Upper lobe of left lung (tissue), 6 donors: ENCODE data around the gene SAA4. TPM values are rescaled to one million over a fixed set of nuclear protein-coding genes. Genes with fewer than 3 reads are reported as not detected.
A peak's percentile ranks its signal among the peaks of the same experiment; 100 is the strongest.
"Not testable (repeated sequence)": the region's sequence is repeated elsewhere in the genome, so short reads cannot be mapped to it uniquely, and the experiment has no call there.

Experiments used
- ATAC-seq, 2 donors: fragments of 200-7000 bp; cut with Tn5 transposase; one replicate each; pipeline ENCODE4 v1.9.1; 2022; ENCODE audit warnings: mild to moderate bottlenecking in 2 of 2, moderate library complexity in 2 of 2; ENCODE audit not compliant: low FRiP score in 2 of 2
- DNase-seq, 2 donors: peaks; one replicate each; pipeline ENCODE4 v3.0.0-alpha.2; 2019 to 2020
- H3K27ac ChIP-seq, 4 donors: fragments of 200-600 bp; sonication (generic); one replicate each; pipeline ENCODE4 v1.5.1; 2016 to 2019
- H3K27me3 ChIP-seq, 4 donors: fragments of 200-600 bp; sonication (generic); one replicate each; pipeline ENCODE4 v1.5.1; 2017 to 2019
- H3K36me3 ChIP-seq, 4 donors: fragments of 200-600 bp; sonication (generic); one replicate each; pipeline ENCODE4 v1.5.1; 2016 to 2019
- H3K4me1 ChIP-seq, 4 donors: fragments of 200-600 bp; sonication (generic); one replicate each; pipeline ENCODE4 v1.5.1; 2018 to 2019
- H3K4me3 ChIP-seq, 4 donors: fragments of 200-600 bp; sonication (generic); one replicate each; pipeline ENCODE4 v1.5.1; 2017 to 2019; ENCODE audit warnings: mild to moderate bottlenecking in 2 of 4, moderate library complexity in 1 of 4
- H3K9me3 ChIP-seq, 4 donors: fragments of 200-600 bp; sonication (generic); one replicate each; pipeline ENCODE4 v1.5.1; 2018 to 2019
- EP300 ChIP-seq, 4 donors: sonication (generic); formaldehyde crosslinking; IDR thresholded peaks; one replicate each; pipeline ENCODE4 v1.5.1; 2017; ENCODE audit warnings: antibody characterized with exemption in 4 of 4, control low read depth in 2 of 4
- POLR2A ChIP-seq, 4 donors: fragments of 450-650 bp; IDR thresholded peaks; one replicate each; pipeline ENCODE4 v1.5.1; 2016 to 2017; ENCODE audit warnings: antibody characterized with exemption in 4 of 4, mild to moderate bottlenecking in 2 of 4
- POLR2AphosphoS5 ChIP-seq, 2 donors: sonication (generic); formaldehyde crosslinking; IDR thresholded peaks; one replicate each; pipeline ENCODE4 v1.5.1; 2017; ENCODE audit warnings: antibody characterized with exemption in 2 of 2
- WGBS, 2 donors: methylation state at CpG; one replicate each; pipeline ENCODE4 v1.1.5; 2017 to 2018; 5-methylcytosine and 5-hydroxymethylcytosine counted together
- total RNA-seq, 6 donors: library from RNA; depleted of rRNA in 4 of 6; stranded (reverse); fragments of >200 nt in 4 of 6; gene quantifications; one replicate each; pipeline versions ENCODE4 v1.1.0 to v1.2.1, GENCODE V29; 2016 to 2021
- TF ChIP-seq, protein P1 (sequence below), 6 experiments: fragments of 450-650 bp in 4 of 6; fragments of 200-600 bp in 2 of 6; sonication (generic) in 2 of 6; IDR thresholded peaks; one replicate each; pipeline ENCODE4 v1.5.1; 2016 to 2019; ENCODE audit warnings: antibody characterized with exemption in 6 of 6
- donor health status: DM: no; HTN: no; CAD: no; lungs with moderate emphysema.
- donor health status: DM: no; HTN: yes; CAD: no; lungs with severe emphysema.

The SAA4 gene
- total RNA-seq, 6 donors from 2014 or later: 0.72 TPM; not detected in 5

GRCh38 chr11:18203723-18204122 is 32.9 kb downstream of the SAA4 start:
- Histone ChIP-seq H3K4me1 (no peaks in the 10 kb centered on the region), H3K4me3 (no peak overlapping the region), H3K27me3 (no peaks in the 10 kb centered on the region), H3K36me3 (no peaks in the 10 kb centered on the region), H3K27ac (no peak overlapping the region), H3K9me3 (no peaks in the 10 kb centered on the region)
- peak; percentile 40 to 61 for ATAC-seq
- DNase-seq: no peak
- TF ChIP-seq POLR2A (IDR thresholded peaks at IDR 0.05) (no peak), POLR2AphosphoS5 (IDR thresholded peaks at IDR 0.05) (no peak), EP300 (IDR thresholded peaks at IDR 0.05) (no peak)
- TF ChIP-seq, protein P1, sequence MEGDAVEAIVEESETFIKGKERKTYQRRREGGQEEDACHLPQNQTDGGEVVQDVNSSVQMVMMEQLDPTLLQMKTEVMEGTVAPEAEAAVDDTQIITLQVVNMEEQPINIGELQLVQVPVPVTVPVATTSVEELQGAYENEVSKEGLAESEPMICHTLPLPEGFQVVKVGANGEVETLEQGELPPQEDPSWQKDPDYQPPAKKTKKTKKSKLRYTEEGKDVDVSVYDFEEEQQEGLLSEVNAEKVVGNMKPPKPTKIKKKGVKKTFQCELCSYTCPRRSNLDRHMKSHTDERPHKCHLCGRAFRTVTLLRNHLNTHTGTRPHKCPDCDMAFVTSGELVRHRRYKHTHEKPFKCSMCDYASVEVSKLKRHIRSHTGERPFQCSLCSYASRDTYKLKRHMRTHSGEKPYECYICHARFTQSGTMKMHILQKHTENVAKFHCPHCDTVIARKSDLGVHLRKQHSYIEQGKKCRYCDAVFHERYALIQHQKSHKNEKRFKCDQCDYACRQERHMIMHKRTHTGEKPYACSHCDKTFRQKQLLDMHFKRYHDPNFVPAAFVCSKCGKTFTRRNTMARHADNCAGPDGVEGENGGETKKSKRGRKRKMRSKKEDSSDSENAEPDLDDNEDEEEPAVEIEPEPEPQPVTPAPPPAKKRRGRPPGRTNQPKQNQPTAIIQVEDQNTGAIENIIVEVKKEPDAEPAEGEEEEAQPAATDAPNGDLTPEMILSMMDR (IDR thresholded peaks at IDR 0.05): peak in 3 of 6 experiments; percentile 19 to 21 (median 20)
- 9 to 14% methylated on average over 5 to 6 of the region's 6 CpGs for WGBS, 2 donors

GRCh38 chr11:18197738-18198137 is 38.9 kb downstream of the SAA4 start:
- not testable (repeated sequence) for ATAC-seq, H3K27ac ChIP-seq, DNase-seq, H3K9me3 ChIP-seq, H3K27me3 ChIP-seq, H3K36me3 ChIP-seq, H3K4me3 ChIP-seq, H3K4me1 ChIP-seq
- WGBS, 2 donors: 59 to 85% methylated on average over 3 of the region's 3 CpGs

DNA sequence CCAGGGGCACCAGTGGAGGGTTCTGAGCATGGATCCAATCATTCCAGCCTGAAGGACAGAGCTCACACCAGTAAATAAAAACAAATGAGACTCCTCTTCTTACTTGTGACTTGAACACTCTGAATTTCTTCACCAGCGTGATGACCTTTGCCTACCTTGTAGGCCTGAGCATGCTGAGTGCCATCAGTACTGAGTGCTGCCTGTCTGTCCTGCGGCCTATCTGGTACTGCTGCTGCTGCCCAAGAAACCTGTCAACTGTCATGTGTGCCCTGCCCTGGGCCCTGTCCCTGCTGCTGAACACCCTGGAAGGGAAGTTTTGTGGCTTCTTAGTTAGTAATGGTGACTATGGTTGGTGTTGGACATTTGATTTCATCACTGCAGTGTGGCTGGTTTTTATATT is 40.1 kb downstream of the SAA4 start:
- H3K27me3 ChIP-seq: no peaks in the 10 kb centered on the region
- DNase-seq (no peak), ATAC-seq (no peak)
- no peaks in the 10 kb centered on the region for H3K4me1 ChIP-seq
- H3K4me3 ChIP-seq: no peak overlapping the region
- TF ChIP-seq, protein P1 (IDR thresholded peaks at IDR 0.05): no peak
- TF ChIP-seq POLR2A (IDR thresholded peaks at IDR 0.05): no peak
- no peak for TF ChIP-seq POLR2AphosphoS5 (IDR thresholded peaks at IDR 0.05)
- TF ChIP-seq EP300 (IDR thresholded peaks at IDR 0.05): no peak
- H3K9me3 ChIP-seq: no peaks in the 10 kb centered on the region
- H3K27ac ChIP-seq: no peak overlapping the region
- 94 to 97% methylated on average over 2 of the region's 2 CpGs for WGBS, 2 donors
- H3K36me3 ChIP-seq: no peaks in the 10 kb centered on the region

DNA sequence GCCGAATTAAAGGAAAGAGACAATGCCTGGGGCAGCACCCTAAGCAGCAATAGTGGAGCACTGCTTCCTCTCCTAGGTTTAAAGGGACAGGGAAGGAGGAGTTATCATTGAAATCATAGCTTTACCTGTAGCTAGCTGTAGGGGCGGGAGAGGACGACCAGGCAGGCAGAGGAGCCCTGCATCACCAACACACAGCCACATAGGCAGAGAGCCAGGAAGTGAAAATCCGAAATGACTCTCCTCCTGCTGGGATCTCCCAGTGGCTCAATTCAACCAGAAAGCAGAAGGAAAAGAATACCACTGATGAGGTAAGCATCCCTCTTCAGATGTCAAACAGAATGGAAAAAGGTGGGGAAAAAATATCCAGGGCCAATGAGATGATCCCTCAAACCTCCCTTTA is 43.6 kb downstream of the SAA4 start:
- H3K4me3 ChIP-seq: no peak overlapping the region
- H3K36me3 ChIP-seq: no peaks in the 10 kb centered on the region
- no peaks in the 10 kb centered on the region for H3K9me3 ChIP-seq
- WGBS, 2 donors: 28 to 39% methylated on average over 4 of the region's 4 CpGs
- no peak overlapping the region for H3K27ac ChIP-seq
- no peak for TF ChIP-seq POLR2A (IDR thresholded peaks at IDR 0.05)
- TF ChIP-seq, protein P1 (IDR thresholded peaks at IDR 0.05): no peak
- no peak for TF ChIP-seq POLR2AphosphoS5 (IDR thresholded peaks at IDR 0.05)
- TF ChIP-seq EP300 (IDR thresholded peaks at IDR 0.05): no peak
- DNase-seq (no peak), ATAC-seq (no peak)
- H3K27me3 ChIP-seq: no peaks in the 10 kb centered on the region
- H3K4me1 ChIP-seq: no peaks in the 10 kb centered on the region

DNA sequence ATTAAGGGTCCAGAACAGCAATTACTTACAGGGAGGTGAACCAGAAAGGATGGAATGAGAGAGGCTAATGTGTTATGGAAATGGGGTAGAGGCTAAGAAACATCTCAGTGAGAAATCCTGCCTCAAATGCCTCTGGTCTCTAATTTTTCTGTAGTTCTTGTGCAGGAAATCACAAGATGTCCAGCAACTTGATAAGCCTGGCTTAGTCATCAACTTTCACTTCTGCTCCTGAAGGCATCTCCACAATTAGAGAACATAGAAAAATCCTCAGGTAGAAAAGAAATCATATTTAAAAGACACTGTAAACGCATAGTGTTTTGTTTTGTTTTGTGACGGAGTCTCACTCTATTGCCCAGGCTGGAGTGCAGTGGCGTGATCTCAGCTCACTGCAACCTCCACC is 45.2 kb downstream of the SAA4 start:
- Histone ChIP-seq H3K27me3 (no peaks in the 10 kb centered on the region), H3K27ac (no peak overlapping the region), H3K4me3 (no peak overlapping the region), H3K9me3 (no peaks in the 10 kb centered on the region), H3K4me1 (no peaks in the 10 kb centered on the region), H3K36me3 (no peaks in the 10 kb centered on the region)
- TF ChIP-seq POLR2AphosphoS5 (IDR thresholded peaks at IDR 0.05) (no peak), EP300 (IDR thresholded peaks at IDR 0.05) (no peak), POLR2A (IDR thresholded peaks at IDR 0.05) (no peak)
- TF ChIP-seq, protein P1 (IDR thresholded peaks at IDR 0.05): no peak
- ATAC-seq (no peak), DNase-seq (no peak)
- WGBS, 2 donors: 90 to 97% methylated on average over 3 of the region's 3 CpGs

DNA sequence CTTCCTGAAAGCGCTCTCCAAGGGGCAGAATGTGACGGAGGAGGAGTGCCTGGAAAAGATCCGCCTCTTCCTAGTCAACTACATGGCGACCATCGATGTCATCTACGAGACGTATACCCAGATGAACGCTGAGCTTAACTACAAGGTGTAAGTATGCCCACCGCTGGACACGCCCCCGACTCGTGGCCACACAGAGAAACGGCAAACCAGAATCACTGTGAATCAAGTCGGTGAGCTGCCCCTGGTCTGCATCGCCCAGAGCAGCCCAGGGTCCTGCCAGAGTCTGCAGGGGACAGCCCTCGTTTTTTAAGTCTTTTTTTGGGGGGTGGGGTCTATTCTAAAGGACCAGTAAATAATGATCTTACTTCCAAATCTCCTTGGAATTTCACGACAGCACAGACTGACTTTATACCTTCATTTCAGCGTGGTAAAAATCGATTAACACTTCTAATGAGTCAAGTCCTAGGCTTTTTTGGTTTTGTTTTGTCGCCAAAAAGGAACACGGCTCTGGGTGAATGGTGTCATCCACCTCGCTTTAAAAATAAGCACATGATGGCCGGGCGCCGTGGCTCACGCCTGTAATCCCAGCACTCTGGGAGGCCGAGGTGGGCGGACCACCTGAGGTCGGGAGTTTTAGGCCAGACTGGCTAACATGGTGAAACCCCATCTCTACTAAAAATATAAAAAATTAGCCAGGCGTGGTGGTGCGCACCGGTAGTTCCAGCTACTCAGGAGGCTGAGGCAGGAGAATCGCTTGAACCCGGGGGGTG is 46.9 kb downstream of the SAA4 start:
- peak in 1 of 2 donors; percentile 59 for DNase-seq
- H3K36me3 ChIP-seq, H3K9me3 ChIP-seq, H3K27ac ChIP-seq, H3K4me3 ChIP-seq, H3K27me3 ChIP-seq, ATAC-seq, H3K4me1 ChIP-seq: not testable (repeated sequence)
- WGBS, 2 donors: 90 to 93% methylated on average over 34 of the region's 34 CpGs
